Coronary artery (tissue), 2 donors: ENCODE results near the gene FRMD1.

Source experiments
- DNase-seq: peaks from one replicate; pipeline ENCODE4 v3.0.0-alpha.2; 2017; ENCODE audit warnings: low spot score
- H3K27ac ChIP-seq, 2 donors: fragments of 200-600 bp; sonication (generic); one replicate each; pipeline ENCODE4 v1.5.1; 2016 to 2019
- H3K4me3 ChIP-seq: fragments of 200-600 bp; sonication (generic); 2 replicates; pipeline ENCODE4 v1.5.1; 2016; ENCODE audit warnings: mild to moderate bottlenecking, moderate library complexity
- TF ChIP-seq, protein P1 (sequence below): fragments of 200-600 bp; sonication (generic); IDR thresholded peaks from one replicate; pipeline ENCODE4 v1.5.1; 2019; ENCODE audit warnings: antibody characterized with exemption

The FRMD1 gene

DNA sequence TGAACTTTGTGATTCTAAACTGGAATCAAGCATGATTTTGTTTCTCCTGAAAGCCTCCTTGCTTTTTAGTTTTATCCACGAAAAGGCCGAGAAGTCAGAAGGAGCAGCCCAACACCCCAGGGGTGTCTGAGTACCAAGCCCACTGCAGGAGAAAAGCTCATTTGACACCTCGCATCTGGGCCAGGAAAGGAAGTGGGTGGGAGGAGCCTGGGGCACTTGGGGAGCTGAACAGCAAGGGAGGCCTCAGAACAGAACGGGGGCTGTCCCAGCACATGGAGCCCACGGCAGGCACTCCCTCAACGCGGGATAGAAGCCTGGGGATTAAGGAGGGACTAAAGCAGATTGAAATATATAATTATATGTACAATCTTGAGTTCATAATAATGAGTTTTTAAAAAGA, 75.0 kb downstream of the FRMD1 start:
- TF ChIP-seq, protein P1, sequence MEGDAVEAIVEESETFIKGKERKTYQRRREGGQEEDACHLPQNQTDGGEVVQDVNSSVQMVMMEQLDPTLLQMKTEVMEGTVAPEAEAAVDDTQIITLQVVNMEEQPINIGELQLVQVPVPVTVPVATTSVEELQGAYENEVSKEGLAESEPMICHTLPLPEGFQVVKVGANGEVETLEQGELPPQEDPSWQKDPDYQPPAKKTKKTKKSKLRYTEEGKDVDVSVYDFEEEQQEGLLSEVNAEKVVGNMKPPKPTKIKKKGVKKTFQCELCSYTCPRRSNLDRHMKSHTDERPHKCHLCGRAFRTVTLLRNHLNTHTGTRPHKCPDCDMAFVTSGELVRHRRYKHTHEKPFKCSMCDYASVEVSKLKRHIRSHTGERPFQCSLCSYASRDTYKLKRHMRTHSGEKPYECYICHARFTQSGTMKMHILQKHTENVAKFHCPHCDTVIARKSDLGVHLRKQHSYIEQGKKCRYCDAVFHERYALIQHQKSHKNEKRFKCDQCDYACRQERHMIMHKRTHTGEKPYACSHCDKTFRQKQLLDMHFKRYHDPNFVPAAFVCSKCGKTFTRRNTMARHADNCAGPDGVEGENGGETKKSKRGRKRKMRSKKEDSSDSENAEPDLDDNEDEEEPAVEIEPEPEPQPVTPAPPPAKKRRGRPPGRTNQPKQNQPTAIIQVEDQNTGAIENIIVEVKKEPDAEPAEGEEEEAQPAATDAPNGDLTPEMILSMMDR = no peak
- no peak overlapping the region for H3K4me3 ChIP-seq

More for the DNA sequence above, 75.0 kb downstream of the FRMD1 start:
- DNase-seq = no peak
- H3K27ac ChIP-seq = no peak overlapping the region
